22Rv1 (cell line): ENCODE data around the gene PTGES3.

ENCODE experiments used
- H3K27ac ChIP-seq: fragments of 450-650 bp; 2 replicates; pipeline ENCODE4 v1.5.1; 2017
- ZFX ChIP-seq: fragments of 450-650 bp; IDR thresholded peaks from 2 replicates; pipeline ENCODE4 v1.6.1; 2017; ENCODE audit warnings: antibody characterized with exemption, borderline replicate concordance
- TF ChIP-seq, protein P1 (sequence below): fragments of 450-650 bp; IDR thresholded peaks from 2 replicates; pipeline ENCODE4 v1.5.1; 2017; ENCODE audit warnings: mild to moderate bottlenecking

PTGES3 gene

DNA sequence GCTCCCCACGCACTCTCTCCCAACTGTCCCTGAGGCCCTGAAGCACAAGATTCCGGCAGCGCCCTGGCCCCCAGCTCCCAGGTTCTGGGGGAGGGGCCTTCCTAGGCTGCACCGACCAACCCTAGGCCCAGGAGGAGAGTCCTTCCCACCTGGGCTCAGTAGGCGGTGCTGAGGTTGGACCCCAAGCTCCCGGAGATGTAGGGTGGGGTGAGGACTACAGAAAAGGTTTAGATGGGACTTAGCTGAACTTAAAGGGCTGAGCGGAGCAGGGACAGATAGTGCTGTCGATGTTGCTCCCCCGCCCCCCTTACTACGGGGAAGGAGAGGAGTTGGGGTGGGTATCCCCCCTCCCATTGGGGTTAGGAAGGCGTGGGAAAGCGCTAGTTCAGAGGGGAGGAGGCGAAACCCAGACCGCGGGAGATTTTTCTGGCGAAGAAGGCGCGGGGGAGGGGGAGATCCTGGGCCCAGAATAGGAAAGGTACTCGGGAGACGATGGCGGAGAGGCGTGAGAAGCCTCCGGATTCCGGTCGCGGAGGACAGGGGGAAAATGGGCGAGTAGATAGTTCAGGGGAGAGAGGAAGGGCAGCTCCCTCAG, 53.7 kb downstream of the PTGES3 start:
- TF ChIP-seq, protein P1, sequence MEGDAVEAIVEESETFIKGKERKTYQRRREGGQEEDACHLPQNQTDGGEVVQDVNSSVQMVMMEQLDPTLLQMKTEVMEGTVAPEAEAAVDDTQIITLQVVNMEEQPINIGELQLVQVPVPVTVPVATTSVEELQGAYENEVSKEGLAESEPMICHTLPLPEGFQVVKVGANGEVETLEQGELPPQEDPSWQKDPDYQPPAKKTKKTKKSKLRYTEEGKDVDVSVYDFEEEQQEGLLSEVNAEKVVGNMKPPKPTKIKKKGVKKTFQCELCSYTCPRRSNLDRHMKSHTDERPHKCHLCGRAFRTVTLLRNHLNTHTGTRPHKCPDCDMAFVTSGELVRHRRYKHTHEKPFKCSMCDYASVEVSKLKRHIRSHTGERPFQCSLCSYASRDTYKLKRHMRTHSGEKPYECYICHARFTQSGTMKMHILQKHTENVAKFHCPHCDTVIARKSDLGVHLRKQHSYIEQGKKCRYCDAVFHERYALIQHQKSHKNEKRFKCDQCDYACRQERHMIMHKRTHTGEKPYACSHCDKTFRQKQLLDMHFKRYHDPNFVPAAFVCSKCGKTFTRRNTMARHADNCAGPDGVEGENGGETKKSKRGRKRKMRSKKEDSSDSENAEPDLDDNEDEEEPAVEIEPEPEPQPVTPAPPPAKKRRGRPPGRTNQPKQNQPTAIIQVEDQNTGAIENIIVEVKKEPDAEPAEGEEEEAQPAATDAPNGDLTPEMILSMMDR = no peak
- no peak for TF ChIP-seq ZFX
- H3K27ac ChIP-seq = peak overlapping the region; percentile 96

DNA sequence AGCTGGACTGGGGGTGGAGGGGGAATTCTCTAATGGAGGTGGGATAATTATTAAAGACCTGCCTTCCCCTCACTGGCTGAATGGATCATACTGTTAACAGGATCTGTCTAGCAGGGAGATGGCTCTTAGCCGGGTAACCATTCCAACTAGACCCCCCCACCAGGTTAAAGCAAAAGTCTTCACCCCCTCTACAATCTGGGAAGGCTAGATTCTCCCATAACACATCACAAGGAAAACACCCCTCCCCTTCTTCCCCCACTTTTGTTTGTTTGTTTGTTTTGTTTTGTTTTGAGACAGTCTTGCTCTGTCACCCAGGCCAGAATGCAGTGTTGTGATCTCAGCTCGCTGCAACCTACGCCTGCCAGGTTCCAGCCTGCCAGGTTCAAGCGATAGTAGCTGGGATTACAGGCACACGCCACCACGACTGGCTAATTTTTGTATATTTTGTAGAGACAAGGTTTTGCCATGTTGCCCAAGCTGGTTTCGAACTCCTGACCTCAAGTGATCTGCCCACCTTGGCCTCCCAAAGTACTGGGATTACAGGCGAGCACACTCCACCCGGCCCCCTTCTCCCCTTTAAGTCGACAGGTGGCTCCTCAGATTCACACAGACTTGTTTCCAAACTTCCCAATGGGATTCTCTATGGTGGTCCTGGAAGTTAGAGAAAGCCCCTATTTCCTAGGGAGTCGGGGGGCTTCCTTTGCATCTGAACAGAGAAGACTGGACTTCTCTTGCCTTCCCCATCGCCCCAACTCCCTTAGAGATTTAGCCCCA, 54.4 kb downstream of the PTGES3 start:
- no peak for TF ChIP-seq ZFX
- TF ChIP-seq, protein P1 = no peak

DNA sequence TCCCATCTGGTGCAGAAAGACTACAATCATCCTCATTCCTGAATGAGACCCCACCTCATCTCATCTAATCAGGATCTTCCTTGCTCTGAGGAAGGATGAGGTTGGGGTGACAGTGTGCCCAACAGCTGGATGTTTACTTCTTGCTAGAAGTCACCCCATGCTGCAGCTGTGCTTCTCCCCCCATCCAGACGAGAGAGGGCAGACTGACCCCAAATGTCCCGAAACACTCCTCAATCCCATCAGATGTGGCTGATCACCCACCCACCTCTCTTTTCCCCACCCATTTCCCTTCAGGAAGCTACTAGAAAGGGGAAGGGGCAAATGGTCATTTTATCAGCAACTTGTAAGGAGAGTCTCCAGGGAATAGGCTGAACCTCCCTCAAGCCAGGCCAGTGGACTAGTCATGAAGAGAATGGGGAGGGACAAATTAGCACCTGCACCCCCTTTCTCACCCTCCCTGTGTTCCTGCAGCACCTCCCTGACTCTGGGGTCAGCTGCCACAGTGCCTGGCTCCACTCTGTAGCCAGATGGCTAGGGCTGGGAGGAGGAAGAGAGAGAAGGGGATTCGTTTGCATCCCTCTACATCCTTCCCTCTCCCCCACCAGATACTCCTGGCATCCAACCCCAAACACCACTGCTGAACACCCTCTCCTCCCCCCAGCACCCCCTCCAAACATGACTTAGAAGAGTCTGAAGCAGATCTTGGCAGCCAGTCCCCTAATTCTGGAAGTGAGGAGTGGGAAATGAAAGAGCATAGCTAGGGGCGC, 55.2 kb downstream of the PTGES3 start:
- TF ChIP-seq, protein P1 = no peak
- no peak for TF ChIP-seq ZFX
- peak overlapping the region; percentile 96 for H3K27ac ChIP-seq

More for the DNA sequence above, 54.4 kb downstream of the PTGES3 start:
- H3K27ac ChIP-seq = peak overlapping the region; percentile 96

DNA sequence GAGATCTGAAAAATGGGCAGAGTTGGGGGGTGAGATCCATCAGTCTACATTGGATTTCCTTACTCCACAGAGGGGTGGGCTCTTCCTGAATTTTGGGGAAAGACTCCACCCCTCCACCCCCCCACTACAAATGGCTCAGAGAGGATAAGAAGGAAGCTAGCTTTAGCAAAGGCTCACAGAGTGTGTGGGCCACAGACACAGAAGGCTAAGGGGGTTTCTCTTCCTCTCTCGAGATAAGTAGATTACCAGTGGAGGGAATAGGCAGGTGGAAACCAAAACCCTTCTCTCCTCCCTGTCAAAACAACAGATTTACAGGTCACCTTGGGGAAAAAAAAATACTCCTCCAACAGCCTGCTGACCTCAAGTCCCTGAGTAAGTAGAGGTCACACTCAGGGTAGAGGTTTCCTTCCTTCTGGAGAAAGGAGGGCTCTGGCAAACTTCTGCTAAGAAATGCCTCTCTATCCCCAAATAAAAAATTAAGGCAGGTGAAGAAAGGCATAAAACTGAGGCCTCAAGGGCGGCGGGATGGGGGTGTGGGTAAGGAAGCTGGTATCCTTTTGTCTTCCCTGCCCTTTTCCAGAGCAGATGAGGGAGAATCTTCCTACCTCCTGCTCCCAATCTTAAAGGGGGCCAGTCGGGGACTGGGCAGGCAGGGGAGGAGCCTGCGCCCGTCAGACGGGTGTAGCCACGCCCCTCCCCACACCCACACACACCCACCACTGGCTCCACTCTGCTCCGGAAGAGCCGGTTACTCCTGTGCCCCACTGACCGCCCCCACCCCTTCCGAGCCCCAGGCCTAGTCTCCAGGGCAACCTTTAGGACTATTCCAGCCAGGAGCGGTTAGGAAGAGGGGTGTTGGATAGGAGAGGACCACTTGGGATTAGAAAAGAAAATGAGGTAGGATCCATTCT, 56.0 kb downstream of the PTGES3 start:
- peak overlapping the region; percentile 96 for H3K27ac ChIP-seq
- TF ChIP-seq, protein P1 = no peak
- no peak for TF ChIP-seq ZFX

DNA sequence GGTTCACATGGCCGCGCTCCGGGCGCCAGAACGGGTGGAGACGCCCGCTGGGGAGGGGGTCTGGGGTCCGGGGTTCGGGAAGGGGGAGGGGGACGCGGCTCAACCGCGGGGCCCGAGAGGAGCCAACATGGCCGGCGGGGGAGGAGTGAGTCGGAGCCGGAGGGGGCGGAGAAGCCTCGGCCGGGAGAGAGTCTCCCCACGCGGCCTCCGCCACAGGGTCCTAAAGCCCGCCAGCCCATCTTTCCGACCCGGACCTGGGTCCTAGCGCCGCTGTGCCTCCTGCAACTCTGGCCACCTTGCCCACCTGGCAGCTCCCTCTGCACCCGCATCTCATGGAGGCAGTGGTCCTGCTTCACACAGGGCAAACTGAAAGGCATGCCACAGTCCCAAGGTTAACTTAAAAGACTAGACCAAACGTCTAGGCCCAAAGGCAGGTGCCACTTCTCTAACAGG, 57.9 kb downstream of the PTGES3 start, which contains the start of gene BAZ2A:
Gene BAZ2A, minus strand, starts transcription at position 147 of the 453 bp plus-strand sequence. CDS start 12,796 bp downstream, outside the sequence.
- no peak for TF ChIP-seq ZFX
- TF ChIP-seq, protein P1 = no peak
- H3K27ac ChIP-seq = peak within 1 kb of the TSS; percentile 96

DNA sequence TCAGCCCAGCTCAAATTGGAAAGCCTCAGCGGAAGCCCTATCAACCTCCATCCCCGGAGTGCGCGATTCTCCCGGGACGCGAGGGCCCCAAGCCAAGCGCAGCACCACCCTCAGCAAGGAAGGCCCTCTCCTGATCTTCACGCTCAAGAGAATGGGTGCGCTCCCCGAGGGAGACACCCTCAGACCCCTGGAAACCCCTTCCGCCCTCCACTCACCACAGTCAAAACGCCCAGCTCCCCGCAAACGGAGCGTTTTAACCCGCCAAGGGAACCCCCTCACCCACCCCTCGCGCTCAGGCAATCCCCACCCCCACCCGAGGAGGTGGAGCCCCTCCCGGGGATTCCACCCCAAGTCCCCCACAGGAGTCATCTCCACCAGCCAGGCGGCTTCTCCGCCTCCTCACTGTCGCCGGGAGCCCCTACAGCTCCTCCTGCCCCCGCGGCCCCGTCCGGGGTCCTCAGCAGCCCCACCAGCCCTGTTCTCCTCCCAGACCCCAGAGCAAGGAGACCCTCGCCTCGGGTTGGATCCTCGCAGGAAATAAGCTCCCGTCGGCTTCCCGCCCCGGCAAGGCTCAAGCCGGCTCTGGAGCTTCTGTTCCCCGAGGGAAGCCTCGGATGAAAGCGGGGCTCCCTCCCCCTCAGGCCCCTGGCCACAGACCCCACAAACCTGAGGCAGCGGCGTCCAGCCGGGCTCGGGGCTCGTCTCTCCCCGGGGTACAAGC, 58.5 kb downstream of the PTGES3 start:
- TF ChIP-seq, protein P1 = no peak
- TF ChIP-seq ZFX = no peak
- peak overlapping the region; percentile 96 for H3K27ac ChIP-seq
